Activated CD8-positive, alpha-beta T cell treated with anti-CD3 and anti-CD28 coated beads for 36 hours (primary cell): ENCODE data around the gene TAC1. TPM values are rescaled to one million over a fixed set of nuclear protein-coding genes. Genes with fewer than 3 reads are reported as not detected.

Source experiments
- ATAC-seq: fragments of 200-7000 bp; cut with Tn5 transposase; one replicate; pipeline ENCODE4 v1.10.0; 2021; ENCODE audit warnings: mild to moderate bottlenecking, moderate library complexity
- CTCF ChIA-PET: fragments of 350-600 bp; sonication (Branson Sonifier 250); formaldehyde crosslinking; loops from one replicate; lab custom pipeline; 2021; ENCODE audit warnings: antibody characterized with exemption; lab: Charles Lee
- POLR2A ChIA-PET: fragments of 350-600 bp; sonication (Branson Sonifier 250); formaldehyde crosslinking; loops from one replicate; lab custom pipeline; 2021; ENCODE audit warnings: antibody characterized with exemption; lab: Charles Lee
- DNase-seq: peaks from one replicate; pipeline ENCODE4 v3.0.0-alpha.2; 2020
- H3K27ac Mint-ChIP-seq: one replicate; pipeline ENCODE4 v1.8.0; 2021; ENCODE audit warnings: mild to moderate bottlenecking, mixed read lengths
- H3K27me3 Mint-ChIP-seq: one replicate; pipeline ENCODE4 v1.8.0; 2021; ENCODE audit warnings: mixed read lengths
- H3K36me3 Mint-ChIP-seq: one replicate; pipeline ENCODE4 v1.8.0; 2021; ENCODE audit warnings: low read depth, mixed read lengths
- H3K4me1 Mint-ChIP-seq: one replicate; pipeline ENCODE4 v1.8.0; 2021; ENCODE audit warnings: low read depth, mixed read lengths
- H3K4me3 Mint-ChIP-seq: one replicate; pipeline ENCODE4 v1.8.0; 2021; ENCODE audit warnings: mild to moderate bottlenecking, moderate library complexity, mixed read lengths
- H3K9me3 Mint-ChIP-seq: one replicate; pipeline ENCODE4 v1.8.0; 2021; ENCODE audit warnings: mixed read lengths
- intact Hi-C: fragments of 100-400 bp; cut with micrococcal nuclease; formaldehyde crosslinking; loops from one replicate; pipeline ENCODE4 v1.10.0; 2022
- total RNA-seq, 2 experiments: library from RNA; stranded (reverse); gene quantifications; one replicate each; pipeline ENCODE4 v1.2.3, GENCODE V29; 2021
- TF ChIP-seq, protein P1 (sequence below): fragments of 200-600 bp; IDR thresholded peaks from one replicate; pipeline ENCODE4 v1.8.0; 2022; ENCODE audit warnings: antibody characterized with exemption, mild to moderate bottlenecking

TAC1 gene
- not detected for total RNA-seq

DNA sequence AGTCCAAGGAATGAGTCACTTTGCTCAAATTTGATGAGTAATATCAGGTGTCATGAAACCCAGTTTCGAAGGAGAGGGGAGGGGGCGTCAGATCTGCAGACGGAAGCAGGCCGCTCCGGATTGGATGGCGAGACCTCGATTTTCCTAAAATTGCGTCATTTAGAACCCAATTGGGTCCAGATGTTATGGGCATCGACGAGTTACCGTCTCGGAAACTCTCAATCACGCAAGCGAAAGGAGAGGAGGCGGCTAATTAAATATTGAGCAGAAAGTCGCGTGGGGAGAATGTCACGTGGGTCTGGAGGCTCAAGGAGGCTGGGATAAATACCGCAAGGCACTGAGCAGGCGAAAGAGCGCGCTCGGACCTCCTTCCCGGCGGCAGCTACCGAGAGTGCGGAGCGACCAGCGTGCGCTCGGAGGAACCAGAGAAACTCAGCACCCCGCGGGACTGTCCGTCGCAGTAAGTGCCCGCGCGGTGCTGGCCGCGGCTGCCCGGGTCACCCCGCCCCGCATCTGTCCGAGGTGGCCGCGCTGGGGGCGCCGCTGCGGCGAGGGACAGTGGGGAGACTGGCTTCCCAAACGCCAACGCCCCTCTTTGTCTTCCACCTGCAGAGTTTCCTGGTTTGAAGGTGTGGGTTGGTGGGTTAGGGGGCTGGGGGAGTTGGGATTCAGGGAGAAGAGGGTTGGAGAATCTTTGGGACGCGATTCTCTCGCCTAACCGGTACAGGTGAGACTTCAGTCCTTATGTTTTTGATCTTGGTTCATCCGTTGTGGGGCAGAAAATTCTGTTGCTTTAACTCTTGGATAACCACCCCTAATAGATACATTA lies at the start of gene TAC1:
Gene TAC1, plus strand, starts transcription at position 351 of the 829 bp plus-strand sequence. CDS start 527 bp downstream, outside the sequence.
- intact Hi-C loops = no loop called here
- DNase-seq (peak; percentile 2), ATAC-seq (no peak)
- H3K4me3 Mint-ChIP-seq = peak within 1 kb of the TSS; percentile 32
- peaks cover 15% of the 10 kb centered on the region for H3K4me1 Mint-ChIP-seq
- POLR2A ChIA-PET = no interaction called here
- peaks cover 57% of the 10 kb centered on the region for H3K27me3 Mint-ChIP-seq
- TF ChIP-seq, protein P1, sequence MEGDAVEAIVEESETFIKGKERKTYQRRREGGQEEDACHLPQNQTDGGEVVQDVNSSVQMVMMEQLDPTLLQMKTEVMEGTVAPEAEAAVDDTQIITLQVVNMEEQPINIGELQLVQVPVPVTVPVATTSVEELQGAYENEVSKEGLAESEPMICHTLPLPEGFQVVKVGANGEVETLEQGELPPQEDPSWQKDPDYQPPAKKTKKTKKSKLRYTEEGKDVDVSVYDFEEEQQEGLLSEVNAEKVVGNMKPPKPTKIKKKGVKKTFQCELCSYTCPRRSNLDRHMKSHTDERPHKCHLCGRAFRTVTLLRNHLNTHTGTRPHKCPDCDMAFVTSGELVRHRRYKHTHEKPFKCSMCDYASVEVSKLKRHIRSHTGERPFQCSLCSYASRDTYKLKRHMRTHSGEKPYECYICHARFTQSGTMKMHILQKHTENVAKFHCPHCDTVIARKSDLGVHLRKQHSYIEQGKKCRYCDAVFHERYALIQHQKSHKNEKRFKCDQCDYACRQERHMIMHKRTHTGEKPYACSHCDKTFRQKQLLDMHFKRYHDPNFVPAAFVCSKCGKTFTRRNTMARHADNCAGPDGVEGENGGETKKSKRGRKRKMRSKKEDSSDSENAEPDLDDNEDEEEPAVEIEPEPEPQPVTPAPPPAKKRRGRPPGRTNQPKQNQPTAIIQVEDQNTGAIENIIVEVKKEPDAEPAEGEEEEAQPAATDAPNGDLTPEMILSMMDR = no peak
- H3K9me3 Mint-ChIP-seq = peaks cover 7% of the 10 kb centered on the region
- no peak within 1 kb of the TSS for H3K27ac Mint-ChIP-seq
- H3K36me3 Mint-ChIP-seq = peaks cover 4% of the 10 kb centered on the region
- CTCF ChIA-PET = no interaction called here

GRCh38 chr7:97685952-97686351 lies 45.9 kb upstream of the TAC1 start:
- ChIA-PET CTCF (no interaction called here), POLR2A (no interaction called here)
- no peak for DNase-seq

DNA sequence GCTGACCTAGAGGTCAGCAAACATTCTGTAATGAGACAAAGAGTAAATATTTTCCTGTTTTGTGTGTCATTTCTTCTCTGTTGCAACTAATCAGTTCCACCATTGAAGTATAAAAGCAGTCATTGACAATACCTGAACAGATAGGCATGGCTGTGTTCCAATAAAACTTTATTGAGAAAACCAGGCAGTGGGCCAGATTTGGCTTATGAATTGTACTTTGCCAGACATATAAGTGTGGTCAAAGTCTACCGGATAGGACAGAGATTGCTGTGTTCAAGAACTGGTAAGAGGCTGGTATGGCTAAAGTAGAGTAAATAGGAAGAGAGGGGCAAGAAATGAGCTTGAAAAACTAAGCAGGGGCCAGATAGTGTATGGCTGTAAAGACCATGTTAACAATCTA lies 38.3 kb upstream of the TAC1 start:
- no peak overlapping the region for H3K27ac Mint-ChIP-seq
- CTCF ChIA-PET = no interaction called here
- POLR2A ChIA-PET = no interaction called here
- H3K4me1 Mint-ChIP-seq = no peaks in the 10 kb centered on the region
- TF ChIP-seq, protein P1 = no peak
- intact Hi-C loops = no loop called here
- H3K36me3 Mint-ChIP-seq = no peaks in the 10 kb centered on the region
- no peaks in the 10 kb centered on the region for H3K9me3 Mint-ChIP-seq
- ATAC-seq (no peak), DNase-seq (no peak)
- H3K27me3 Mint-ChIP-seq = peaks cover 2% of the 10 kb centered on the region
- H3K4me3 Mint-ChIP-seq = no peak overlapping the region

More at GRCh38 chr7:97685952-97686351, 45.9 kb upstream of the TAC1 start:
- intact Hi-C loops = no loop called here
- ATAC-seq = no peak
- Mint-ChIP-seq H3K4me3 (no peak overlapping the region), H3K27ac (no peak overlapping the region), H3K27me3 (peaks cover 9% of the 10 kb centered on the region), H3K9me3 (no peaks in the 10 kb centered on the region), H3K36me3 (no peaks in the 10 kb centered on the region), H3K4me1 (no peaks in the 10 kb centered on the region)
- TF ChIP-seq, protein P1 = no peak

GRCh38 chr7:97694355-97694754 lies 37.5 kb upstream of the TAC1 start:
- ChIA-PET CTCF (no interaction called here), POLR2A (no interaction called here)
- ATAC-seq = no peak
- Mint-ChIP-seq H3K4me3 (no peak overlapping the region), H3K36me3 (no peaks in the 10 kb centered on the region), H3K27ac (no peak overlapping the region), H3K9me3 (no peaks in the 10 kb centered on the region), H3K27me3 (peaks cover 2% of the 10 kb centered on the region), H3K4me1 (no peaks in the 10 kb centered on the region)
- intact Hi-C loops = no loop called here
- TF ChIP-seq, protein P1 = no peak
- no peak for DNase-seq

DNA sequence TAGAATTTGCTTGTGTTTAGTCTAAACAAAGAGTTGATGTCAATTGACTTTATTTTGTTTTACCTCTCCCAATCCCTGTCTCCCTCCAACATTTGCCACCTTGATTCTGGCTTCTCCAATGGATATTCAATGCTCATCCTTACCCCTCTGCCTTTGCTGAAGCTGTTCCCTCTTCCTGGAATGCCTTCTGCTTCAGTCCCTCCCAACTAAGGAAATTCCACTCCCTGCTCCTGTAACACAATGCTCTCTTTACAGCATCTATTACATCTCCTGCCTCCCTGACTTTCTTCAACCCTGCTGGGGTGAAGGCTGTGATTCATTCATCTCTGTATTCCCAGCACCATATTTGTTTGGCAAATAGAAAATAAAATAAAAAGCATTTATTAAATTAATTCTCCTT lies 34.5 kb upstream of the TAC1 start:
- TF ChIP-seq, protein P1 = no peak
- Mint-ChIP-seq H3K27ac (no peak overlapping the region), H3K27me3 (peaks cover 2% of the 10 kb centered on the region), H3K4me3 (no peak overlapping the region), H3K9me3 (peaks cover 5% of the 10 kb centered on the region), H3K36me3 (no peaks in the 10 kb centered on the region), H3K4me1 (no peaks in the 10 kb centered on the region)
- intact Hi-C loops = no loop called here
- ATAC-seq = no peak
- ChIA-PET CTCF (no interaction called here), POLR2A (no interaction called here)
- DNase-seq = no peak
